ENCODE results near the gene BRSK2. TPM values are rescaled to one million over a fixed set of nuclear protein-coding genes. Genes with fewer than 3 reads are reported as not detected.

The BRSK2 gene
- total and polyA plus RNA-seq, 4 donors = 14.1 to 106 (median 56.8) TPM

- 90% methylated on average over 47 of the region's 49 CpGs for WGBS (ENCODE audit: insufficient coverage)
- Histone ChIP-seq H3K36me3 (ENCODE audit: control insufficient read depth, insufficient read depth, low read length) (peaks cover 100% of the 10 kb centered on the region), H3K27ac (ENCODE audit: low read depth, low read length) (no peak overlapping the region), H3K4me1 (ENCODE audit: control insufficient read depth, insufficient read depth, low read length) (no peaks in the 10 kb centered on the region), H3K27me3 (ENCODE audit: control insufficient read depth, insufficient read depth, low read length) (no peaks in the 10 kb centered on the region), H3K9me3 (ENCODE audit: control insufficient read depth, insufficient read depth, low read length) (no peaks in the 10 kb centered on the region), H3K4me3 (ENCODE audit: low read depth, low read length) (no peak overlapping the region)
- DNase-seq (ENCODE audit: low read depth in 4 of 6, low spot score in 6 of 6) = no peak
These were observed 58.4 kb downstream of the BRSK2 start for GRCh38 chr11:1447845-1448825.

GRCh38 chr11:1448882-1449281, 59.1 kb downstream of the BRSK2 start:
- 77% methylated on average over 22 of the region's 24 CpGs for WGBS (ENCODE audit: insufficient coverage)
- DNase-seq (ENCODE audit: low read depth in 4 of 6, low spot score in 6 of 6) = no peak
- Histone ChIP-seq H3K27me3 (ENCODE audit: control insufficient read depth, insufficient read depth, low read length) (no peaks in the 10 kb centered on the region), H3K27ac (ENCODE audit: low read depth, low read length) (no peak overlapping the region), H3K4me3 (ENCODE audit: low read depth, low read length) (no peak overlapping the region), H3K9me3 (ENCODE audit: control insufficient read depth, insufficient read depth, low read length) (no peaks in the 10 kb centered on the region), H3K36me3 (ENCODE audit: control insufficient read depth, insufficient read depth, low read length) (peaks cover 100% of the 10 kb centered on the region), H3K4me1 (ENCODE audit: control insufficient read depth, insufficient read depth, low read length) (no peaks in the 10 kb centered on the region)

- H3K4me1 ChIP-seq (ENCODE audit: control insufficient read depth, insufficient read depth, low read length) = no peaks in the 10 kb centered on the region
- no peak for DNase-seq (ENCODE audit: low read depth in 4 of 6, low spot score in 6 of 6)
- no peak overlapping the region for H3K27ac ChIP-seq (ENCODE audit: low read depth, low read length)
- peaks cover 100% of the 10 kb centered on the region for H3K36me3 ChIP-seq (ENCODE audit: control insufficient read depth, insufficient read depth, low read length)
- no peaks in the 10 kb centered on the region for H3K27me3 ChIP-seq (ENCODE audit: control insufficient read depth, insufficient read depth, low read length)
- 65% methylated on average over 21 of the region's 31 CpGs for WGBS (ENCODE audit: insufficient coverage)
- H3K9me3 ChIP-seq (ENCODE audit: control insufficient read depth, insufficient read depth, low read length) = no peaks in the 10 kb centered on the region
- H3K4me3 ChIP-seq (ENCODE audit: low read depth, low read length) = no peak overlapping the region
These were observed 59.9 kb downstream of the BRSK2 start for GRCh38 chr11:1449490-1450243.

DNA sequence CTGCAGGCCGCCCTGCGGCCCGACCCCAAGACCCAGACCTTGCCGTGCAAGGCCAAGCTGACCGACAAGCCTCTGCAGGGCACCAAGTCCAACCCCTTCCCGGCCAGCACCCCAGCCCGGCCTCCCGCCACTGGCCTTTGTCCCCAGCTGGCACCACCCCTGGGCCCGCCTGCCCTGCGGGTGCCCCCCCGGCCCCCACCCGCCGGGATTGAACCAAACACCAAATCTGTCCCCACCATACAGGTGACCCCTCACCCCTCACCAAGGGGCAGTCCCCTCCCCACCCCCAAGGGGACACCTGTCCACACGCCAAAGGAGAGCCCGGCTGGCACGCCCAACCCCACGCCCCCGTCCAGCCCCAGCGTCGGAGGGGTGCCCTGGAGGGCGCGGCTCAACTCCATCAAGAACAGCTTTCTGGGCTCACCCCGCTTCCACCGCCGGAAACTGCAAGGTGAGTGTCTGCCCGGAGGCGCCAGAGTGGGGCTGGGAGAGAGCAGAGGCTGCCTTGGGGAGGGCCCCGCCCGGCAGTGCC, 60.7 kb downstream of the BRSK2 start:
- 90% methylated on average over 23 of the region's 29 CpGs for WGBS (ENCODE audit: insufficient coverage)
- H3K9me3 ChIP-seq (ENCODE audit: control insufficient read depth, insufficient read depth, low read length) = no peaks in the 10 kb centered on the region
- no peaks in the 10 kb centered on the region for H3K27me3 ChIP-seq (ENCODE audit: control insufficient read depth, insufficient read depth, low read length)
- no peak overlapping the region for H3K4me3 ChIP-seq (ENCODE audit: low read depth, low read length)
- no peaks in the 10 kb centered on the region for H3K4me1 ChIP-seq (ENCODE audit: control insufficient read depth, insufficient read depth, low read length)
- no peak overlapping the region for H3K27ac ChIP-seq (ENCODE audit: low read depth, low read length)
- DNase-seq (ENCODE audit: low read depth in 4 of 6, low spot score in 6 of 6) = no peak
- H3K36me3 ChIP-seq (ENCODE audit: control insufficient read depth, insufficient read depth, low read length) = peaks cover 100% of the 10 kb centered on the region

- DNase-seq (ENCODE audit: low read depth in 4 of 6, low spot score in 6 of 6) = no peak
- H3K9me3 ChIP-seq (ENCODE audit: control insufficient read depth, insufficient read depth, low read length) = no peaks in the 10 kb centered on the region
- no peaks in the 10 kb centered on the region for H3K27me3 ChIP-seq (ENCODE audit: control insufficient read depth, insufficient read depth, low read length)
- H3K36me3 ChIP-seq (ENCODE audit: control insufficient read depth, insufficient read depth, low read length) = peaks cover 100% of the 10 kb centered on the region
- no peak overlapping the region for H3K4me3 ChIP-seq (ENCODE audit: low read depth, low read length)
- H3K27ac ChIP-seq (ENCODE audit: low read depth, low read length) = no peak overlapping the region
- H3K4me1 ChIP-seq (ENCODE audit: control insufficient read depth, insufficient read depth, low read length) = no peaks in the 10 kb centered on the region
- 87% methylated on average over 20 of the region's 22 CpGs for WGBS (ENCODE audit: insufficient coverage)
These were observed 61.4 kb downstream of the BRSK2 start for GRCh38 chr11:1450949-1451710.

GRCh38 chr11:1451781-1452470, 62.2 kb downstream of the BRSK2 start:
- H3K4me3 ChIP-seq (ENCODE audit: low read depth, low read length) = no peak overlapping the region
- WGBS (ENCODE audit: insufficient coverage) = 87% methylated on average over 22 of the region's 27 CpGs
- no peak overlapping the region for H3K27ac ChIP-seq (ENCODE audit: low read depth, low read length)
- H3K36me3 ChIP-seq (ENCODE audit: control insufficient read depth, insufficient read depth, low read length) = peaks cover 100% of the 10 kb centered on the region
- no peaks in the 10 kb centered on the region for H3K27me3 ChIP-seq (ENCODE audit: control insufficient read depth, insufficient read depth, low read length)
- DNase-seq (ENCODE audit: low read depth in 4 of 6, low spot score in 6 of 6) = no peak
- H3K9me3 ChIP-seq (ENCODE audit: control insufficient read depth, insufficient read depth, low read length) = no peaks in the 10 kb centered on the region
- no peaks in the 10 kb centered on the region for H3K4me1 ChIP-seq (ENCODE audit: control insufficient read depth, insufficient read depth, low read length)

DNA sequence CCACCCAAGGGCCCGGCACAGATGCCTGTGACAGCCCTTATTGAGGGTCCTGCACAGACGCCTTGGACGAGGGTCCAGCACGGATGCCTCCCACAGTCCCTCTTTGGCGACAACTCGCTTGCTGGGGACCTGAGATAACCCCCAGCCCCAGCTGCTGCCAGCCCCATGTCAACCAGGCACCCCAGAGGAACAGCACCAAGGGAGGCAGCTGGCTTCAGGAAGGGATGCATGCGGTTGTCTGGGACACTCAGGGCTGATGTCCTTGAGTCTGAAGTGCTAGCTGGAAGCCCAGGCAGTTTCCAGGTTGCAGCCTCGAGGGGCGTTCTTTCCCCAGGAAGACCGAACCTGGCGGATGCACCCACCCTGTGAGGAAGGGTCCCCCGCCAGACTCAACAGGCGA, 63.0 kb downstream of the BRSK2 start:
- no peaks in the 10 kb centered on the region for H3K27me3 ChIP-seq (ENCODE audit: control insufficient read depth, insufficient read depth, low read length)
- H3K4me3 ChIP-seq (ENCODE audit: low read depth, low read length) = no peak overlapping the region
- H3K9me3 ChIP-seq (ENCODE audit: control insufficient read depth, insufficient read depth, low read length) = no peaks in the 10 kb centered on the region
- H3K4me1 ChIP-seq (ENCODE audit: control insufficient read depth, insufficient read depth, low read length) = no peaks in the 10 kb centered on the region
- H3K27ac ChIP-seq (ENCODE audit: low read depth, low read length) = no peak overlapping the region
- DNase-seq (ENCODE audit: low read depth in 4 of 6, low spot score in 6 of 6) = no peak
- H3K36me3 ChIP-seq (ENCODE audit: control insufficient read depth, insufficient read depth, low read length) = peaks cover 100% of the 10 kb centered on the region
- 85% methylated on average over 10 of the region's 13 CpGs for WGBS (ENCODE audit: insufficient coverage)

GRCh38 chr11:1453611-1454034, 63.9 kb downstream of the BRSK2 start:
- Histone ChIP-seq H3K27ac (ENCODE audit: low read depth, low read length) (no peak overlapping the region), H3K36me3 (ENCODE audit: control insufficient read depth, insufficient read depth, low read length) (peaks cover 100% of the 10 kb centered on the region), H3K27me3 (ENCODE audit: control insufficient read depth, insufficient read depth, low read length) (no peaks in the 10 kb centered on the region), H3K4me3 (ENCODE audit: low read depth, low read length) (no peak overlapping the region), H3K4me1 (ENCODE audit: control insufficient read depth, insufficient read depth, low read length) (peaks cover 8% of the 10 kb centered on the region), H3K9me3 (ENCODE audit: control insufficient read depth, insufficient read depth, low read length) (no peaks in the 10 kb centered on the region)
- WGBS (ENCODE audit: insufficient coverage) = 60% methylated on average over 17 of the region's 17 CpGs
- no peak for DNase-seq (ENCODE audit: low read depth in 4 of 6, low spot score in 6 of 6)

DNA sequence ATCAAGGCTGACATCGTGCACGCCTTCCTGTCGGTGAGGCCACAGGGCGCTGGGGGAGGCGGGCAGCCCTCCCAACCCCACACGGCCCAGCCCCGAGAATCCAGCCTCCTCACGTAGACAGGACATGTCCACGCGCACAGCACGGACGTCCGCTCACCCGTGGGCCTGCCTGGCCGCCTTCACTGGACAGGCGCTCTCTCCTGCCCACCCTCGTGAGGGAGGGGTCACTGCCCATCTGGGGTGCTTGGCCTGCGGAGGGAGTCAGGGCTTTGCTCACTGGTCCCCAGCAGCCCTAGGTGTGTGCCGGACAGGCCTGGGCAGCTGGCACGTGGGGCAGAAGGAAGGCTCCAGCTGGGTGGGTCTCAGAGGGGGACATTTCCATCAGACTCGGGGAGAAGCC, 64.8 kb downstream of the BRSK2 start:
- 87% methylated on average over 21 of the region's 21 CpGs for WGBS (ENCODE audit: insufficient coverage)
- Histone ChIP-seq H3K36me3 (ENCODE audit: control insufficient read depth, insufficient read depth, low read length) (peaks cover 100% of the 10 kb centered on the region), H3K4me3 (ENCODE audit: low read depth, low read length) (no peak overlapping the region), H3K27me3 (ENCODE audit: control insufficient read depth, insufficient read depth, low read length) (no peaks in the 10 kb centered on the region), H3K27ac (ENCODE audit: low read depth, low read length) (no peak overlapping the region), H3K9me3 (ENCODE audit: control insufficient read depth, insufficient read depth, low read length) (no peaks in the 10 kb centered on the region), H3K4me1 (ENCODE audit: control insufficient read depth, insufficient read depth, low read length) (peaks cover 17% of the 10 kb centered on the region)
- DNase-seq (ENCODE audit: low read depth in 4 of 6, low spot score in 6 of 6) = no peak
